Globus pallidus (tissue), 1 donor: ENCODE data around the gene TRIM2.

Source experiments
- DNase-seq: peaks from one replicate; pipeline ENCODE4 v3.0.0-alpha.2; 2015; ENCODE audit warnings: low spot score

The TRIM2 gene

GRCh38 chr4:153275380-153276276 is 71.4 kb downstream of the TRIM2 start:
- no peak for DNase-seq

GRCh38 chr4:153276971-153277370 is 72.7 kb downstream of the TRIM2 start:
- DNase-seq = peak; percentile 46

- no peak for DNase-seq
Measured at GRCh38 chr4:153281476-153281875, 77.2 kb downstream of the TRIM2 start.

GRCh38 chr4:153282023-153282422 is 77.8 kb downstream of the TRIM2 start:
- DNase-seq = no peak

- no peak for DNase-seq
Measured at GRCh38 chr4:153283260-153283659, 79.0 kb downstream of the TRIM2 start.

- no peak for DNase-seq
Measured at GRCh38 chr4:153290134-153290533, 85.9 kb downstream of the TRIM2 start.

- DNase-seq = no peak
Measured at GRCh38 chr4:153291562-153291961, 87.3 kb downstream of the TRIM2 start.

- DNase-seq = no peak
Measured at GRCh38 chr4:153292897-153293741, 88.9 kb downstream of the TRIM2 start.

GRCh38 chr4:153293742-153294057 is 89.5 kb downstream of the TRIM2 start:
- DNase-seq = no peak

GRCh38 chr4:153294631-153295030 is 90.4 kb downstream of the TRIM2 start:
- no peak for DNase-seq

- DNase-seq = no peak
Measured at GRCh38 chr4:153295131-153295755, 91.0 kb downstream of the TRIM2 start.

- DNase-seq = no peak
Measured at GRCh38 chr4:153296040-153296823, 92.0 kb downstream of the TRIM2 start.

GRCh38 chr4:153297116-153297515 is 92.9 kb downstream of the TRIM2 start:
- no peak for DNase-seq

GRCh38 chr4:153310793-153311192 is 106.5 kb downstream of the TRIM2 start:
- no peak for DNase-seq

- no peak for DNase-seq
Measured at GRCh38 chr4:153314915-153315314, 110.7 kb downstream of the TRIM2 start.

GRCh38 chr4:153318696-153319320 is 114.6 kb downstream of the TRIM2 start:
- DNase-seq = peak; percentile 41

- no peak for DNase-seq
Measured at GRCh38 chr4:153322791-153323190, 118.5 kb downstream of the TRIM2 start.

GRCh38 chr4:153324046-153324445 is 119.8 kb downstream of the TRIM2 start:
- DNase-seq = no peak

- no peak for DNase-seq
Measured at GRCh38 chr4:153325558-153325957, 121.3 kb downstream of the TRIM2 start.

GRCh38 chr4:153326513-153326912 is 122.3 kb downstream of the TRIM2 start:
- DNase-seq = no peak

- DNase-seq = no peak
Measured at GRCh38 chr4:153327247-153327646, 123.0 kb downstream of the TRIM2 start.
